HepG2 (cell line): ENCODE data around the gene ADCK2. TPM values are rescaled to one million over a fixed set of nuclear protein-coding genes. Genes with fewer than 3 reads are reported as not detected.

ENCODE experiments used
- CEBPZ ChIP-seq: IDR thresholded peaks from 2 replicates; pipeline ENCODE4 v1.6.1; 2012; ENCODE audit warnings: low read length, improper control_type of control experiment
- GLMP ChIP-seq: sonication (generic); formaldehyde crosslinking; IDR thresholded peaks from 2 replicates; pipeline ENCODE4 v1.9.0; 2021; ENCODE audit warnings: missing genetic modification reagents, mild to moderate bottlenecking, borderline replicate concordance
- GTF2F1 ChIP-seq: fragments of 150-350 bp; IDR thresholded peaks from 2 replicates; pipeline ENCODE4 v1.6.1; 2014; ENCODE audit warnings: low read length
- HMGA1 ChIP-seq: sonication (generic); formaldehyde crosslinking; conservative IDR thresholded peaks from 2 replicates; pipeline ENCODE4 v1.4.0; 2020; ENCODE audit warnings: missing genetic modification reagents
- PPARG ChIP-seq: conservative IDR thresholded peaks from 2 replicates; pipeline ENCODE4 v1.6.1; 2016; ENCODE audit warnings: missing biosample characterization, missing genetic modification reagents
- SMC3 ChIP-seq: IDR thresholded peaks from 2 replicates; pipeline ENCODE4 v1.6.1; 2011; ENCODE audit warnings: low read length, improper control_type of control experiment
- STAG1 ChIP-seq: sonication (generic); formaldehyde crosslinking; IDR thresholded peaks from 2 replicates; pipeline ENCODE4 v1.4.0; 2020; ENCODE audit warnings: missing genetic modification reagents
- ZNF207 ChIP-seq: fragments of 450-650 bp; IDR thresholded peaks from 2 replicates; pipeline ENCODE4 v1.6.1; 2016; ENCODE audit warnings: antibody characterized with exemption, borderline replicate concordance
- ZNF253 ChIP-seq: sonication (generic); formaldehyde crosslinking; IDR thresholded peaks from 2 replicates; pipeline ENCODE4 v1.8.0; 2022; ENCODE audit warnings: mild to moderate bottlenecking, missing genetic modification reagents, borderline replicate concordance
- ZNF260 ChIP-seq: sonication (generic); formaldehyde crosslinking; IDR thresholded peaks from 2 replicates; pipeline ENCODE4 v1.4.0; 2020; ENCODE audit warnings: missing genetic modification reagents, low read depth, mild to moderate bottlenecking, borderline replicate concordance
- ZNF282 ChIP-seq: fragments of 450-650 bp; IDR thresholded peaks from 2 replicates; pipeline ENCODE4 v1.6.1; 2018; ENCODE audit not compliant: partially characterized antibody
- ZNF296 ChIP-seq: sonication (generic); formaldehyde crosslinking; conservative IDR thresholded peaks from 2 replicates; pipeline ENCODE4 v1.5.0; 2020; ENCODE audit warnings: mild to moderate bottlenecking, missing genetic modification reagents
- polyA plus RNA-seq, 8 experiments: library from polyadenylated mRNA; depleted of rRNA in 3 of 8; stranded (reverse) in 7 of 8; unstranded in 1 of 8; fragments of >200 nt; fragmentation: Illumina TruSeq in 4 of 8; extraction: Trizol in 4 of 8; gene quantifications; 2 replicates each; pipeline versions ENCODE4 v1.2.1 to v1.2.3, GENCODE V29; 2011 to 2016; ENCODE audit warnings: low read depth in 4 of 8, missing spikeins in 1 of 8, mixed read lengths in 1 of 8; ENCODE audit not compliant: insufficient read depth in 1 of 8
- total RNA-seq, 5 experiments: library from RNA; depleted of rRNA; stranded (reverse); fragments of >200 nt; fragmentation: Illumina TruSeq; extraction: Trizol; gene quantifications; 2 replicates each; pipeline ENCODE4 v1.2.3, GENCODE V29; 2016; ENCODE audit warnings: low read depth in 1 of 5
- TF ChIP-seq, protein P1 (sequence below): sonication (generic); formaldehyde crosslinking; IDR thresholded peaks from 2 replicates; pipeline ENCODE4 v1.8.0; 2022; ENCODE audit warnings: missing genetic modification reagents, mild to moderate bottlenecking, moderate library complexity, borderline replicate concordance

ADCK2 gene
- total and polyA plus RNA-seq, 2 of the 13 experiments (the other 11 are each of a cell fraction or from before 2014, with no cell fraction given), result 8.6 to 18.8 TPM

DNA sequence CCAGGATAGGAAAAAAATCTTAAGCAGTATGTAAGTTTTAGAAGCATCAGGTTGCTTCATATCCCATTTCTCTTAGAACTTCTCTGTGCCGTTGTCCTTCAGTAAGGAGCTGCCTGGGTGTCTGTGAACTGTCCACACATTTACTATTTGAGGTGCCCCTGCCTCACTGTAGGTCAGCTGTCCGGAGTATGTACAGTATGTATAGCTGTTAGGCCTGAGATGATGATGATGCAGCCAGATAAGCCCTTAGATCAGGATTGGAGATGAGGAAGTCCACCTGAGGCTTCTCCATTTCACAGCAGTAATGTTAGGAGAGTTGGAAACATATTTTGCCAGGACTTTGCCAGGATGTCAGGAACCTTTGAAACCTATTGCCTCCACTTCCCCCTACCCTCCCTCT, 31.5 kb downstream of the ADCK2 start (continued):
- TF ChIP-seq GLMP (no peak), HMGA1 (CRISPR knock-in tag) (no peak), ZNF296 (CRISPR knock-in tag) (no peak), ZNF253 (CRISPR knock-in tag) (no peak), ZNF282 (no peak), ZNF207 (no peak), SMC3 (no peak), PPARG (CRISPR knock-in tag) (no peak), ZNF260 (no peak), STAG1 (CRISPR knock-in tag) (no peak), GTF2F1 (no peak), CEBPZ (no peak)
- TF ChIP-seq, protein P1, sequence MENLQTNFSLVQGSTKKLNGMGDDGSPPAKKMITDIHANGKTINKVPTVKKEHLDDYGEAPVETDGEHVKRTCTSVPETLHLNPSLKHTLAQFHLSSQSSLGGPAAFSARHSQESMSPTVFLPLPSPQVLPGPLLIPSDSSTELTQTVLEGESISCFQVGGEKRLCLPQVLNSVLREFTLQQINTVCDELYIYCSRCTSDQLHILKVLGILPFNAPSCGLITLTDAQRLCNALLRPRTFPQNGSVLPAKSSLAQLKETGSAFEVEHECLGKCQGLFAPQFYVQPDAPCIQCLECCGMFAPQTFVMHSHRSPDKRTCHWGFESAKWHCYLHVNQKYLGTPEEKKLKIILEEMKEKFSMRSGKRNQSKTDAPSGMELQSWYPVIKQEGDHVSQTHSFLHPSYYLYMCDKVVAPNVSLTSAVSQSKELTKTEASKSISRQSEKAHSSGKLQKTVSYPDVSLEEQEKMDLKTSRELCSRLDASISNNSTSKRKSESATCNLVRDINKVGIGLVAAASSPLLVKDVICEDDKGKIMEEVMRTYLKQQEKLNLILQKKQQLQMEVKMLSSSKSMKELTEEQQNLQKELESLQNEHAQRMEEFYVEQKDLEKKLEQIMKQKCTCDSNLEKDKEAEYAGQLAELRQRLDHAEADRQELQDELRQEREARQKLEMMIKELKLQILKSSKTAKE (CRISPR knock-in tag), result no peak
